NB4 (cell line): Measurements from ENCODE around the gene RTBDN.
A peak's percentile ranks its signal among the peaks of the same experiment; 100 is the strongest.

Experiments used
- DNase-seq: peaks from one replicate; pipeline ENCODE4 v3.0.0; 2010; ENCODE audit warnings: low read depth
- H3K4me3 ChIP-seq: one replicate; pipeline ENCODE4 v1.5.1; 2011; ENCODE audit warnings: mild to moderate bottlenecking, low read depth, low read length, moderate library complexity
- CTCF ChIP-seq: IDR thresholded peaks from one replicate; pipeline ENCODE4 v1.5.1; 2012; ENCODE audit warnings: low read depth, low read length
- MAX ChIP-seq: IDR thresholded peaks from 2 replicates; pipeline ENCODE4 v1.6.1; 2011; ENCODE audit warnings: low read depth, low read length
- MYC ChIP-seq: IDR thresholded peaks from 2 replicates; pipeline ENCODE4 v1.6.1; 2011; ENCODE audit warnings: low read depth, low read length
- POLR2A ChIP-seq: IDR thresholded peaks from 2 replicates; pipeline ENCODE4 v1.6.1; 2011; ENCODE audit warnings: mild to moderate bottlenecking; ENCODE audit not compliant: insufficient read length; ENCODE audit errors: extremely low read depth

RTBDN gene

DNA sequence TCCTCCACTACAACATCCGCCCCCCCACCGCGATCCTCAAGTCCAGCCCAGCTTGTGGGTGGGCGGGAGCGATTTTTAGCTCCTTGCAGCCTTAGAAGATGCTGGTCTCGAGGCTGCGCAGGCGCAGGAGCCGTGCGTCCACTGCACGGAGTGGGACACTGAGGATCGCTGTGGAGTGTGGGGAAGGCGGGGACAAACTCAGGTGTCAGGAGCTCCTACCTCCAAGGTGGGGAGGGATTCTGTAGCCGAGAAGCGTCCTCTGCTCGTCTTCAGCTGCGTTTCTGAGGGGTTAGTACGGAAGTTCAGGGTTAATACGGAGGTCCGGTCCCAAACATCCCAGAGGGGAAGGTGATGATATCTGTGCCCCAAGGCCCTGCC is at the start of gene RTBDN:
Gene RTBDN (minus strand): TSS at position 14 of the 378 bp plus-strand sequence. CDS start 4,600 bp downstream, outside the sequence.
- H3K4me3 ChIP-seq, result no peak within 1 kb of the TSS
- TF ChIP-seq MYC (no peak), CTCF (no peak), MAX (no peak), POLR2A (no peak)
- no peak for DNase-seq

- H3K4me3 ChIP-seq, result no peak overlapping the region
- no peak for DNase-seq
- TF ChIP-seq MAX (no peak), CTCF (no peak), MYC (no peak), POLR2A (no peak)
Observed at GRCh38 chr19:12882589-12882988, 48.2 kb upstream of the RTBDN start.

DNA sequence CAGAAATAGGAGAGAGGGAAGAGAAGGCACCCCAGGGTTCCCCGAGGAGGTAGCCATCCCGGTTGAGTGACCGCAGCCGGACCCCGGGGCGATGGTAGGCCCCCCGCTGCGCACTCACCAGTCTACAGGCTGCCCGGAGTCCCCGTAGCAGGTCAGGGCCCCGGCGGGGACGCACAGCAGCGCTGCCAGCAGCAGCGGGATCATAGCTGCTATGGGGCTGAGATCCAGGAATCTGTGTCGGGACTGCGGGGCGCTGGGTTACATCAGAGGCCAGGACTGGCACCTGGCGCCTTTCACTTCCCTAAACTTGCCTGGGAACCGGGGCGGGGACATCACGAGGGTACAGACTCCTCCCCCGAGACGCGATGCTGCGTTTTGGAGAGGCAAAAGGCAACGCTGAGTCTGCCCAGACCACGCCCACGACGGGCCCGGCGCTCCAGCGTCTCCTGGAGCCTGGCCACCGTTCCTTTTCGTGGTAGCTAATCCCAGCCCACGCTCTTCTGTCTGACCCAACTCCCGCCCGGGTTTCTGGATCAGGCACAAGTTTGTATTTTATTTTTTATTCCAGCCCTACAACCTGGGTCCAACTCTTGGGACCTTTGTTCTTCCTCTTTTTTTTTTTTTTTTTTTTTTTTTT is 46.9 kb upstream of the RTBDN start, which contains the start of gene DNASE2:
Gene DNASE2 (minus strand): TSS at position 278 of the 637 bp plus-strand sequence. CDS start 74 bp downstream, at position 204.
- peak within 1 kb of the TSS; percentile 55 for H3K4me3 ChIP-seq

GRCh38 chr19:12880551-12881171 is 46.3 kb upstream of the RTBDN start:
- no peak for TF ChIP-seq CTCF
- no peak for TF ChIP-seq POLR2A
- TF ChIP-seq MYC, result no peak
- TF ChIP-seq MAX, result no peak
- peak; percentile 22 for DNase-seq
- H3K4me3 ChIP-seq, result peak overlapping the region; percentile 55

More for the DNA sequence above, 46.9 kb upstream of the RTBDN start, which contains the start of gene DNASE2:
- TF ChIP-seq POLR2A, result peak; percentile 44
- TF ChIP-seq MAX, result peak; percentile 30; the same call in 1 of the 2 replicates
- TF ChIP-seq CTCF, result no peak
- no peak for TF ChIP-seq MYC
- peak; percentile 95 for DNase-seq

- no peak for DNase-seq
- TF ChIP-seq POLR2A, result no peak
- no peak for TF ChIP-seq MAX
- TF ChIP-seq CTCF, result no peak
- no peak for TF ChIP-seq MYC
- H3K4me3 ChIP-seq, result no peak overlapping the region
Observed at GRCh38 chr19:12875086-12875485, 40.7 kb upstream of the RTBDN start.
